GM21367 (cell line): ENCODE measurements around the gene DCC.

ENCODE experiments used
- ATAC-seq: cut with Tn5 transposase; IDR thresholded peaks from one replicate; pipeline ENCODE4 v1.9.1; 2021; ENCODE audit not compliant: unreplicated experiment

DCC gene

DNA sequence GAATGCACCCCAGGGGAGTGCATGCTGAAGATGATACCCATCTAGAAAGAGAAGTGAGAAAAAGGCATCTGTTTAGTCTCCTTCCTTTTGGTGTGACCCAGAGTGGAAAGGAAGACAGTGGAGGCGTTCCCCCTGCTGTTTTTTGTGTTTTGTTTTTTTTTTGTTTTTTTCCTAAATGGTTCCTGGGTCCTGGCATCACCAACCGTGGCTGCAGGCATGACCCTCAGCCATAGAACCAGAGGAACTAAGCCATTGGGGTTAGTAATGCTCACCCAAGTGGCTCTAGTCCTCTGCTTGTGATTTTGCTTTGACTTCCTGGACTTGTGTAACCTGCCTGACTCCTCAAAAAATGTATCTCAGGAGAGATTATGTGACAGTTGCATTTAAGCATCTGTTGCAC lies 451.3 kb downstream of the DCC start:
- no peak for ATAC-seq

DNA sequence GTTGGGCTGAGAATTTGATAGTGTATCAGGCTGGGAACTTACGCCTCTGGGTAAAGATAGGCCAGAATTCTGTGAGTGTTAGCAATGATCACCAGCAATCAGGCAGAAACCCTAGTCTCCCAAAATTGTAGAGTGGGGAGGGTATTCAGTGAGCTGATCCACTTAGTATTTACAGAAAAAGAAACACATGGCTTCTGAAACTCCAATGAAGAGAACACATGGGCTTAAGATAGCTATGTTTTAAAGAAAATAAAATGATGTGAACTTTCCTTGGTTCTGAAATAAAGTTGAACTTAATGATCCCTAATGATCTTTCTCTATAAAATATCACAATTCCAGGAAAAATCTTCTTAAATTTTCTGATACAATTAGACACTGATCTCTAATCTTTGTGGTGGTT lies 472.8 kb downstream of the DCC start:
- ATAC-seq, result no peak

- no peak for ATAC-seq
These were observed 473.8 kb downstream of the DCC start for GRCh38 chr18:52813635-52814416.

DNA sequence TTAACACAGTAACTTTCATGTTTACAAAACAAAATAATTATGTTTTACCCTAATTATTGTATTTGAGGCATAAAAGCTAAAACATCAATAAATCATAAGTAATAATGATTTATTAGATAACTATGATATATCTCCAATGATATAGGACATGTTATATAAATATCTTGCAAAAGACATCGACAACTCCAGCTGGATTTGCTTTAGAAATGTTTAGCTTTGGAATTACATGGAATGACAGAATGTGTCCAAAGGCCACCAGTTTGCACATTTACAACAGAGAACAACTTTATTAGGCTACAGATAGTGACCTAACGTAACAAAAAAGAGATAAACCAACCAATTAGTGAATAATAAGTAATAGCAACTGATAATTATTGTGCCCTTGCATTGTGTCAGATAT lies 475.7 kb downstream of the DCC start:
- ATAC-seq, result no peak

- ATAC-seq, result no peak
These were observed 476.1 kb downstream of the DCC start for GRCh38 chr18:52816121-52816520.

- no peak for ATAC-seq
These were observed 482.2 kb downstream of the DCC start for GRCh38 chr18:52822160-52822559.

GRCh38 chr18:52824126-52824525 lies 484.1 kb downstream of the DCC start:
- no peak for ATAC-seq

GRCh38 chr18:52826994-52827393 lies 487.0 kb downstream of the DCC start:
- no peak for ATAC-seq

DNA sequence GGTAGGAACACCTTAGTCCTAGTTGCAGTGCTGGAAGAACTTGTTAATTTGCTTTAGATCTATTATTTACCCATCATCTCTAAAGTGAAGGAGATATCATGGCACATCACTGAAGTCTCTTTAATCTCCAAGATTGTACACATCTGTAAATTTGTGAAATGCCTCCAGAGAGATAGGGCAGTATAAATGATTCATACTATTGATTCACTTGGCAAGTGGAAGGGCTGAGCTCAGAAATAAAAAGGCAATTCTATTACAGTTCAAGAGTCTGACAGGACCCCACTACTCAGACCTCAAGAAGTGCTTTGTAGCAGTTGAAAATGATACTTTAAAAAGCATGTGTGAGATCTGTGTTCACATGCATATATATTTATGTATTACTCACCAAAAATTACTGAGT lies 489.3 kb downstream of the DCC start:
- no peak for ATAC-seq

- ATAC-seq, result no peak
These were observed 489.9 kb downstream of the DCC start for GRCh38 chr18:52829876-52830405.

- ATAC-seq, result no peak
These were observed 504.3 kb downstream of the DCC start for GRCh38 chr18:52844323-52844722.

- ATAC-seq, result no peak
These were observed 505.0 kb downstream of the DCC start for GRCh38 chr18:52845036-52845435.

DNA sequence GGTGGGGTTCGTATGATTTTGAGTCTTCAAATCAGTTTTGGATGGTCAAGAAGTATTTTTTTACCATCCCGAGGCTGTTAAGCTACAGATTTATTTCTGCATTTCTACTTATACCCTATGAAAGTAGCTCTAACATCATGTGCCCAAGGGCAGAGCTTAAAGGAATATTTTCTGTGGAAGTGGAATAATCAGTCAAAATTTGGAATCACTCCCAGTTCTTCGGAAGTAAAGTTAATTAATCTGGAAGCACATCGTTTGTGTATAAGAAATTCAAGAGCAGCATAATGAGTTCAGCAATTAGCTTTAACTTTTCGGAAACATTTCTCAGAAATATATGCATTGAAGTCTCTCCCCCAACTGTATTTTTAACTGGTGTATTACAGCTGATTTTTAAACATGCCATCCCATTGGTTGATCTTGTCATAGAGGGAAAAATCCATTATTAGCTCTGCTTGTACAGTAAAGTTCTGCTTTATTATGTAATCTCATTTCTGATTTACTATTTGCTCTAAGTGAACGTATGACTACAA lies 510.1 kb downstream of the DCC start:
- ATAC-seq, result no peak

GRCh38 chr18:52861558-52861957 lies 521.6 kb downstream of the DCC start:
- ATAC-seq, result no peak

DNA sequence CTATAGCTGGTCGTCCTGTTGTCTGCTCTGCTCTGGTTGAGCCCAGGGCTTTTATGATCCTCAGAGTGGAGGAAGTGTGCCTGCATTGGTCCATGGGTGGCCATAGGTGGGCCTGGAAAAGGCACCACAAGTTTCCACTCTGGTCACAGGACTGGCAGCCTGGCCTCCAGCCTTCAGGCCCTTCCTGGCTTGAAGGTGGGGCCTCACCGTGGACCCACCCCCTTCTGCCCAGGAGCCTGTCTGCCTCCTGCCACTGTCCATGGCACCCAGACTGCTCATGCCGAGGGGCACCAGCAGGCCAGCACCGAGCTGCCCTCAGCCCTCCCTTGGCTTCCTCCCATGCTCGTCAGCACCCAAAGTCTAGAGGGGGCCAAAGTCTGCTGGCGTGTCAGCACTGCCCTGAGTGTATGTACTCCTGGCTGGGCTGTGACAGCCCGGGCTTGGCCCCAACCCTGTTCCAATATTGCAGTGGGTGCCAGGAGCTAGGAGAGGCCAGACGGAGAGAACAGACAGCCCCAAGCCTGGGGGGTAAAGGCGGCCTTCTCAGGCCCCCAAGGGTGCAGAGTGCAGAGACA lies 529.4 kb downstream of the DCC start:
- ATAC-seq, result no peak

GRCh38 chr18:52869942-52870907 lies 530.2 kb downstream of the DCC start:
- ATAC-seq, result no peak

DNA sequence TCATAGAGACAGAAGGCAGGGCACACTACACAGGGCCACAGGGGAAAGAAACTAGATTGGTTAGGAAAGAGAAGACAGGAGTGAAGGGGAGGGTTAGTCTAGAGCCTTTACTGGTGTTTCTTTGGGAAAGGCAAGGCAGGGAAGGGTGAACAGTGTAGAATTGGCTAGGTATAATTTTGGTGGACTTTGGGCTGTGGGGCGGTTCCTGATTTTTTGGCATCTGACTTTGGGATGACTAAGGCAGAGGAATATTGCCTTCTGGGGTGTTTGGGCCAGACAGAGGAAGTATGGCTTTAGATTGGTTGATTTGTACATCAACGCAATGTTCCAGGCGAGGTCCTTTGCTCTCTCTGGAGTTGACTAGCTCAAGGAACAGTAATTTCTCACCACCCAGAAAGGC lies 534.8 kb downstream of the DCC start:
- ATAC-seq, result no peak

GRCh38 chr18:52875725-52876124 lies 535.7 kb downstream of the DCC start:
- no peak for ATAC-seq

DNA sequence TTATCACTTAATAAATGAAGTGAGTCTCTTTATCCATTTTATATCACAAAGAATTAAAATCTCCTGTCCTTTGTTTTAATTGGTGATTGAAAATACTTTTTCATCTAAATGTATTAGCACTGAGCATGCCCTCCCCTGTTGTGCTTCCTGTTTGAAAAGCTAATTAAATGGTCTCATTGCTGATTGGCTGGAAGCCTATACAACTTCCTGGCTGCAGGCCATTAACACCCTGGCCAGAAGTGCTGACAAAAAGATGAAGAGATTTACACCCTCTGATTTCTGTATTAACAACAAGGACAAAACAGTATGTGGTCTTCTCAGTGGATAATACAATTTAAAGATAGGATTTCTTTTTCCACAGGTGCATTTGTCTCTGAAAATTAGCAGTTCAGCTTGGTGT lies 548.0 kb downstream of the DCC start:
- no peak for ATAC-seq

GRCh38 chr18:52894801-52895200 lies 554.8 kb downstream of the DCC start:
- no peak for ATAC-seq
